NCI-H146 treated with DMSO at 0.1 percent for 48 hours (cell line): ENCODE data around the gene SORCS1.

Experiments used
- DNase-seq: peaks from one replicate; lab custom pipeline; 2025; ENCODE audit not compliant: unreplicated experiment; lab: John Stamatoyannopoulos, UW

Gene SORCS1

GRCh38 chr10:106908225-106908624 is 256.3 kb downstream of the SORCS1 start:
- no peak for DNase-seq

DNA sequence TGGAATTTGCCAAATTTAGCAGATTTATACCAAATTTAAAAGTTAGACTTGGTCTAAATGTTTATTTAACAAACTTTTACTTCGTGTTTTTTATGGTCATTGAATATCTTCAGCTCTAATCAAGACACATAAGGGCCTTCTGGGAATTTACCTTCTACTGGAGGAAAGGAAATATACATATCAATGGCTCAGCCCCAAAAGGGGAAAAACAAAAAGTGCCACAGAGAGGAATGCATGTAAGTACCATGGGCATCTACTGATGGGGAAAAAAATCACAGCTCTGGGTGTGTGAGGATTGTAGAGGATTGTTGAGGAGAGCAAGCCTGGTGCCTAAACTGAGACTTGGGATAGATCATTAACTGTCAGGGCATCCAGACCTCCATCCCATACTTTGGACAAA is 260.3 kb downstream of the SORCS1 start:
- no peak for DNase-seq

DNA sequence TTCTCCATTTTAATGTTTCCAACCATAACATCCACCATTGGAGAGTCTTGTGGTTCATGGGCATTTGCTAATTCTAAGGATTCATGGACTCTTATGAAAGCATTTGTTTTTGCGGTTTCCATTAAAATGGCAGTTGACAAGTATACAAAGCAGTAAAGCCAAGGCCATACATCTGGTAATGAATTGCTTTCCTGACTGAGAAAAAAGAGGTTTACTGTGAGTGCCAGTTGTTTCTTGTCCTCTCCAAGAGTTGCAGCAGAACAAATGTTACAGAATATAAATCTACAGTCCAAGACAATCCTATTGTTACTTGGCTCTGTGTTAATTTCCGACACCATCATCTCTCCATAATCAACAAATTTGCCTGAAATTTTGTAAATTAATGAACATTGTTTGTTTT is 261.3 kb downstream of the SORCS1 start:
- no peak for DNase-seq

DNA sequence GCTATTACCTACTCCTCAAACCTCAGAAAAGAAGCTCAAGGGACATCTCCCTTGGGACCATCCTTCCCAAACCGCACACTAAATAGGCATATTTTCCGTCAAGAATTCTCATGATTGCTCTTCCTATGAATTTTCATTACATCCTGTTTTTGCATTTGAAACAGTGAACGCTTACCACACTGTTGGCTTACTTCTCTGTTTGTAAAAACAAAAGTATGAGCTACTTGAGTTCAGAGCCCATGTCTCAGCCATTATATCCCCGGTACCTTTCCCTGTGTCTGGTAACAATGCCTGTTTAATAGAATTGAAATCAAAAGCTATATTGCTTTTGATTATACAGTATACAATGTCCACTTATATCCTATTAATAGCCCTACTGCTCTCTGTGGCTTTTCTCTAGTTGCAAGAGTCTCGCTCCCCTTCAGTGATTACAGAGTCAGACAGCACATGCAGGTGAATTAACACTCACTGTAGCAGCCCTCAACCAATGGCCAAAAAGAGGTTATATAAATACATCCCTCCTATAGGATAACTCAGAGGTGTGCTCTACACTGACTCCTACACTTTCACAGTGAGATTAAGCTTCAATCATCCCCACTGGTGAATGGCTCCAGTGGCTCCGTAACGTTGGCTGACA is 264.4 kb downstream of the SORCS1 start:
- no peak for DNase-seq

- no peak for DNase-seq
Observed at GRCh38 chr10:106898446-106898845, 266.1 kb downstream of the SORCS1 start.

DNA sequence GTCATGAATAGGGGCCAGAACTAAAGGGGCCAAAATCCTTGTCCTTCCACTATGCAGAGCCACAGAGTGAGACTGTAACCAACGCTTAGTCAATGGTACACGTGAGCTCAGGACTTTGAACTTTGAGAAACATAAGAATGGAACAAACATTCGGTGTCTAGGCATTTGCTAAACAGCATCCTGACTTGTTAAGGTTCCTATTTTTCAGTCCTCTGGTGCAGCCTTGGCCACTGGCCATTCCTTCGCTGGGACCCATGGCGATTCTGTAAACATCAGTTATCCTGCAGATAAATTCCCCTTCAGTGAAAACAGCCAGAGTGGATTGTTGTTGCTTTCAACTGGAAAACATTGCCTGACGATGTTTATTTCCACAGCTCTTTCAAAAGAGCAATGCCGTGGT is 266.8 kb downstream of the SORCS1 start:
- DNase-seq: no peak

GRCh38 chr10:106894692-106895091 is 269.8 kb downstream of the SORCS1 start:
- no peak for DNase-seq

- DNase-seq: no peak
Observed at GRCh38 chr10:106877574-106877973, 286.9 kb downstream of the SORCS1 start.

DNA sequence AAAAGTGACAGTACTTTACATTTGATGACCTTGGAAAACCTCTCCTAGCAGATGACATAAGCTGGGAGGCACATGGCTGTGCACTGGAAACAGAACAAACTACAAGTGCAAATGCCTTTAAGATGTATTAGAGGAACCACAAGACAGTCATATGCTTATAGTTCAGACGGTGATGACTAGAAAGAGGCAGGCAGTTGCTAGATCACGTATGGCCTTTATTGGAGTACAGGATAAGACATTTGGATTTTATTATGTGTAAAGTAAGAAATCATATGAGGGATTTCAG is 290.0 kb downstream of the SORCS1 start:
- no peak for DNase-seq

- DNase-seq: no peak
Observed at GRCh38 chr10:106873770-106874603, 290.5 kb downstream of the SORCS1 start.

DNA sequence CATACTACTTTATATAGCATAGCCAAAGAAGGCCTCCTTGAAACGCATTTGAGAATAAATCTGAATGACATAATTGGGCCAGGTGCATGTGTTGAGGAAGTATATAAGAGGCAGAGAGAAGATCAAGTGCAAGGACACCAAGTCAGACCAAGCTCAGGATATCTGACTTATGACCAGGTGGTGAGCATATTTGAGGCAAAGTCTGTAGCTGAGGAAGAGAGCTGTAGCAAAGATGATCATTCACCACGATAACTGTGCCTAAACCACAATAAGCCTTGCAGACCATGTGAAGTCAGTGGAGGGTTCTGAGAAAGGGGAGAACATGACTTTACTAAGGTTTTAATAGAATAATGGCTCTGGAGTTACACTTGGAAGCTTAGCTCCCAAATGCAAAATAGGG is 292.3 kb downstream of the SORCS1 start:
- DNase-seq: no peak

DNA sequence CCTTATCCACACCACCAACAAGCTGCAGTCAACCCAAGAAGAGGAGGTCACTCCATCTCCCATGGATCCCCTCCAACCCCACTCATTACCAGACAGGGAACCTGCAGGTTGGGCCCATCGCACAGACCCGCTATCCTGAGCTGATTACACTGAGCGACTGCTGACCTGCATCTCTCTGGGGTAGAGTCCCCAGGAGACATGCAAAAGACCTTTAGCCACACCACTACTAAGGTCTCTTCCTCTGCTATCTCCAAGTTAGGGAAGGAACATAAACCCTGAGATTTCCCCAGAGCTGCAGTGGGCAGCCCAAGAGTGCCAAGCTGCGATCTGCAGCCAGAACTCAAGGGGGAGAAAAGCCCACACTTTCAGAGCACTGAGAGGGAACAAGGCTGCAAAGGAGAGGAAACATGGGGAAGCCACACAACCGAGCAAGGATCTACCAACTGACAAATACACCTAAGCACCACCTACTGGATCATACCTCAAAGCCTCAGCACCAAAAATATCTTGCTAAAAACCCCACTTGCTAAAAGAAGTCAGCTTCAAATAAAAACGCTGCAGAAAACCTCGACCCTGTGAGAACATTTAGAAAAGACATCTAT is 298.2 kb downstream of the SORCS1 start:
- DNase-seq: no peak

- DNase-seq: no peak
Observed at GRCh38 chr10:106864031-106864430, 300.5 kb downstream of the SORCS1 start.

- DNase-seq: no peak
Observed at GRCh38 chr10:106863549-106863948, 301.0 kb downstream of the SORCS1 start.

DNA sequence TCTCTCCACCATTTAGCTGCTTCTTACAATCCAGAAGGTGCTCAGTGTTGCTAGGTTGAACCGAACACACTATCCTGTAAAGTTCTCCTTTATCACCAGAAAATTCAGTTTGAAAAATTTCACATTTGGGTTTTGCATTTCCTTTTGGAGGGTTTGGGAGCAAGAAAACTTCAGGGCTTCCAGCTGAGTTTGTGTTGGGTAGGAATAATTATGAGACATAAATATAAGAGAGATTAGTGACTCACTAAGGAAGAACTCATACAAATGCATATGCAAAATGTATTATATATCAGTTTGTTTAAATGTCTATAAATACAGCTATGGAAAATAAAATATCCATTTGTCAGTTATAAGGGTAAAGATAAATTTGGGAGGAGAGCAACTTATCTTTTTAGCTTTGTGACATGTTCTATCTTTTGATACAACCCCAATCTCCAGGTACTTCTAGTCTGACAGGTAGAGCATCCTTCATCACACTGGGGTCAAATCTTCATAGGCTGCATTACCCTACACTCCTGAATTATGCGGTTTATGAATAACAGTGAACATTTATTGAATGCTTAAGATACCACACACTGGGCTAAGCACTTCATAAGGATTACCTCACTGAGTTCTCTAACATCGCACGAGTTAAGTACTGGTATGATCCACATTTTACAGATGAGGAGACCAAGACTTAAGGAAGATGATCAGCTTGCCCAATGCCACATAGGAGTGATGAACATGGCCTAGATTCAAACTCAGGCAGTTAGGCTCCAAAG is 304.4 kb downstream of the SORCS1 start:
- DNase-seq: no peak

DNA sequence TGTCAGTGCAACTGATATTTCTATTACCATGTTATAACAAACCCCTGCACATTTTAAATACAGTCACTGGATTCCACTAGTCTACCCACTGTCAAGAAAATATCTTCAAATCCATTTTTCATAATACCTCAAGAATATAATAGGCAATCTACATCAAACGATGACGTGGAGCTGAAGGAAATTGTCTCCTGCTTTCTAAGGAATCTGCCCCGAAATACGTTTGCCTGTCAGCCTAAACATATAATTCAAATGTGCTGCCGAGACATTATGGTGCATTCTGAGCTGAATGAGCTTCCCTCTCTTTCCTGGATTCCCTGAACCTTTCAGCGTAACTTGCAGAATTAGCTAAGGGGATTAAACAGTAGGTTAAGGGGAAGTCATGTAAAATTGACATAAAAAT is 306.8 kb downstream of the SORCS1 start:
- no peak for DNase-seq

- DNase-seq: no peak
Observed at GRCh38 chr10:106857213-106857612, 307.3 kb downstream of the SORCS1 start.

DNA sequence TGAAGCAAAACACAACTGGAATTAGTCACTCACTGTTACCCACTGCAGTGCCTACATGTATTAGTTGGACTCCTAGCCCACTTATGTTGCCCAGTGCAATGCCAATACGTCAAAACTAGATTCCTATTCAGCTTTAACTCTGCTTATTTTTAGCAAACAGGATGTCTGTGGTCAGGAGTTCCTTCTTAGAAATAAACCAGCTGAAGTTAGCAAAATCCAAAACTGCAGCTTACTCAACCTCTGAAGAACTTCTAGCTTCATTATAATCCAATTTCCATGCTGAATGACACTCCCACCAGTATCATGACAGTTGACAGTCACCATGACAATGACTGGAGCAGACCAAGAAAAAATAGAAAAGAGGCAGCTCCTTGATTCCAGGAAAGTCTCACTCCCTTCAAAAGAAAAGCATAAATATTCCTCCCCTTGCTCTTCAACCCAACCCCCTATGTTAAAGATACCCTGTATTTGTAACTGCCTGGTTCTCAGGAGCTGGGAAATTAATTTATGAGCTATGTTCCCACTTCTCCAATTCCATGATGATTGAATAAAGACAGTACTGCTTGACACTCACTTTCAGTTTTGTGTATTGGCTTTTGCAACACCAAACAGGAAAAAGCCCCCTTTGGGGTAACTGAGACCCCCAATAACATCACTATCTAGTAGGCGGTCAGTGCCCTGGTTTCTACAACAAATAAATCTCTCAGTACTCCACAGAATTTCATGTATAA is 327.4 kb downstream of the SORCS1 start:
- no peak for DNase-seq

GRCh38 chr10:106832846-106833245 is 331.7 kb downstream of the SORCS1 start:
- no peak for DNase-seq

DNA sequence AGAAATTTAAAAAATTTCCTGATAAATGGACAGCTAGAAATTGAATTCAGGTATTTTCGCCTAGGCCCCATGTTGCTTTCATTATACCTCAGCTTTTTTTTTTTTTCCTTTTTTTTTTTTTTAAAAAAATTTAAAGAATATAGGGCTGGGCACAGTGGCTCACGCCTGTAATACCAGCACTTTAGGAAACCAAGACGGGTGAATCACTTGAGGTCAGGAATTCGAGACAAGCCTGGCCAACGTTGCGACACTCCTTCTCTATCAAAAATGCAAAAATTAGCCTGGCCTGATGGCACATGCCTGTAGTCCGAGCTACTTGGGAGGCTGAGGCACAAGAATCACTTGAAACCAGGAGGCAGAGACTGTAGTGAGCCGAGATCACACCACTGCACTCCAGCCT is 334.0 kb downstream of the SORCS1 start:
- no peak for DNase-seq

DNA sequence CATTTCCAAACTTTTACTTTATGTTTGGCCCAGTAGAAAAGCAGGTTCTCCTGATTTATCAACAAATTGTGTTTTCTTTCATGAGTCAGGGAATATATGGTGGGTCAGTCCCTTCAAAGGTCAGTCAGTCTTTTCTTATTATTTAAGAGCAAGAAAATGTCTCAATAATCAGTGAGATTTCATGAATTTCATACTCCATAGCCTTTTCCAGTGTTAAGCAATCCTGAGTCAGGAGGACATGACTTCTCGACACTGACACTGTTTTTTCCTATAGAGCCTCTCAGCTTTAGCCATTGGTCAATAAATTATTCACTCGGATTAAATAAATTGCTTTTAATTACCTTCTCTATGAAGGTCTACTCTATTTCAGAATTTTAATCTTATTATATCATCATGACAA is 334.5 kb downstream of the SORCS1 start:
- DNase-seq: no peak
